ENCODE results near the gene CDO1.
"Not testable (repeated sequence)": the region's sequence is repeated elsewhere in the genome, so short reads cannot be mapped to it uniquely, and the experiment has no call there.

Gene CDO1

GRCh38 chr5:115831163-115831768 is 14.8 kb upstream of the CDO1 start:
- no peak for DNase-seq (ENCODE audit: low read depth in 2 of 3, low spot score in 2 of 3)

- no peak for DNase-seq (ENCODE audit: low read depth in 2 of 3, low spot score in 2 of 3)
Observed at GRCh38 chr5:115829913-115830312, 13.5 kb upstream of the CDO1 start.

DNA sequence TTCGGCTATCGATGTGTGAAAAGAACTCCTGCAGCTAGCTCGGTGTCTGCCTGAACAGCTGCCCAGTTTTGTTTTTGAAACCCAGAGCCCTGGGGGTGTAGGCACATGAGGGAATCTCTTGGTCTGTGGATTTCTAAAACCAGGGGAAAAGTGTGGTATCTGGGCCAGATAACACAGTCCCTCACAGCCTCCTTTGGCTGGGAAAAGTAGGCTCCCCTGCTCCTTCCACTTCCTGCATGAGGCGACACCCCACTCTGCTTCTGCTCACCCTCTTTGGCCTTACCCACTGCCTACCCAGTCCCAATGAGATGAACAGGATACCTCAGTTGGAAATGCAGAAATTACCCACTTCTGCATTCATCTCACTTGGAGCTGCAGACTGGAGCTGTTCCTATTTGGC is 9.5 kb upstream of the CDO1 start:
- no peak for DNase-seq (ENCODE audit: low read depth in 2 of 3, low spot score in 2 of 3)

DNA sequence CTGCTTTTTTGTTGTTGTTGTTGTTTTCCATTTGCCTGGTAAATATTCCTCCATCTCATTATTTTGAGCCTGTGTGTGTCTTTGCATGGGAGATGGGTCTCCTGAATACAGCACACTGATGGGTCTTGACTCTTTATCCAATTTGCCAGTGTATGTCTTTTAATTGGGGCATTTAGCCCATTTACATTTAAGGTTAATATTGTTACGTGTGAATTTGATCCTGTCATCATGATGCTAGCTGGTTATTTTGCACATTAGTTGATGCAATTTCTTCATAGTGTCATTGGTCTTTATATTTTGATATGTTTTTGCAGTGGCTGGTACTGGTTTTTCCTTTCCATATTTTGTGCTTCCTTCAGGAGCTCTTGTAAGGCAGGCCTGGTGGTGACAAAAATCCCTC is 8.5 kb upstream of the CDO1 start:
- DNase-seq (ENCODE audit: low read depth in 2 of 3, low spot score in 2 of 3), result not testable (repeated sequence)

DNA sequence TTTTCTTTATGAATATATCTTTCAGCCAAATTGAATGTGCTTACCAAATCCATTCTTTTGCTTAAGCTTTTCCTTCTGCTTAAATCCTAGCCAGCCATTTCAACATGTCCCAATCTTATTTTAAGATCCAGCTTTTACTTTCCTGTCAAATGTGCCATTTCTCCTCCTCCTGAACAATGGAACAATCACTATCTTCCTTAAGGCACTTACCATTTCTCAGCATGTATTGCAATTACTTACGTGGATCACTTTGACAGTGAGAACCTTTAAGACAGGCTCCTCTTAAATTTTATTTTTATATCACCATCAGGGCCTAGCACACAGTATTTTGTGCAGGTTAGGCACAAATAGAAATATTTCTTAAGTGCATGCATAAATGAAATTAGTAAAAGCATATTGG is 4.4 kb upstream of the CDO1 start:
- no peak for DNase-seq (ENCODE audit: low read depth in 2 of 3, low spot score in 2 of 3)

DNA sequence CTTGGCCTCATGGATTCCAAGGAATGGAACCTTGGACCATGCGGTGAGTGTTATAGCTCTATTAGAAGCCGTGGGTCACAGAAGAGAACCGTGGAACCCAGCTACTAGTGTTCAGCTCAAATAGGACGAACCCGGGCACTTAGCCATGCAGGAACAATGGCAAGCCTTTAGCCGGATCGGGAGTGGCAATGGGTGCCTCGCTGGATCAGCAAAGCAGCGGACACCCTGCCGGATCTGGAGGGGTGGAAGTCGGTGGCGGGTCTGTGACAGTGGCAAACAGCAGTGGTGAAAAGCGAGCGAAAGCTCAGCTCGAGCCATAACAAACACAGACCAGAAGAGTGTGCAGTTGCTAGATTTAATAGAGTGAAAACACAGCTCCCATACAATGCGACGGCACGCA is 2.4 kb upstream of the CDO1 start:
- DNase-seq (ENCODE audit: low read depth in 2 of 3, low spot score in 2 of 3), result no peak

DNA sequence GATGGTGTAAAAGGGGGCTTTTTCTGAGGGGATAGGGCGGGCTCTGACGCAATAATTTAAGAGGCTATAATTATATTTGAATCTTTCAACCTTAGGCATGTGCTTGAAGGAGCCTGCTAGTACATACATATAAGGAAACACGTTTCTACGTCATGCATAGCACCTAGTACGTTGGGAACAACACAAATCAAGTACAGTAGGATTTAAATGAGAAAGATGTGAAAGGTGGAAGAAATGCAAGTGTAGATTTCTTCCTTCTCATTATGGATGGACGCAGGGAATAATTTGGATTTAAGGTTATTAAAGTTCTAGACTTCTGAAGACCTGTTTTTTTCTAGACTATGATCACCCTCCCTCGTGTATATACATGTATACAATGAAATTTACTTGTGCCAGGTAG is 927 bp upstream of the CDO1 start:
- no peak for DNase-seq (ENCODE audit: low read depth in 2 of 3, low spot score in 2 of 3)

DNA sequence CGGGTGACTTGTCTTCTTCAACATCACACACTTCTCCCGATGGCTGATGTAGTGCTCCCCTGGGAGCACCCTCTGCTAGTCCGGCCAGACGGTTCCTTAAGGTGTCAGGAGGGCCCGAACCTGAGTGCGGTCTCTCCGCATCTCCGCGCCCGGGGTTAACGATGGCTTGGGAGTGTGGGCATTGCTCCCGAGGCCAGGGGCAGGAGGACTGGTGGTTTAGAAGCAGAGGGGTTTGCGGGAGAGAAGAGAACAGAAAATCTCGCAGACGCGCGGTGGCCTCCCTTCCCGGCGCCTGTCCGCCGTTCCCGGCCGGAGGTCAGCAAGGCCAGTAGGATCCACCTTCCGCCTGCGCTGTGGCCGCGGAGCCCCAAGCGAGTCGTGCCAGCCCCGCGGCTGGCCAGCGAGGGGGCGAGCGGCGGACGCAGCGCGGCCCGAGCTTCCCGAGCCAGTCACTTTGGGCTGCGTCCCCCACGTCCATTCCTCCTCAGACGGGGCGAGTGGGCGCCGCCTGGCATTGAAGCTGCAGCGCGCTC is 700 bp downstream of the CDO1 start:
- no peak for DNase-seq (ENCODE audit: low read depth in 2 of 3, low spot score in 2 of 3)

- DNase-seq (ENCODE audit: low read depth in 2 of 3, low spot score in 2 of 3), result no peak
Observed at GRCh38 chr5:115815006-115815692, 1.3 kb downstream of the CDO1 start.

DNA sequence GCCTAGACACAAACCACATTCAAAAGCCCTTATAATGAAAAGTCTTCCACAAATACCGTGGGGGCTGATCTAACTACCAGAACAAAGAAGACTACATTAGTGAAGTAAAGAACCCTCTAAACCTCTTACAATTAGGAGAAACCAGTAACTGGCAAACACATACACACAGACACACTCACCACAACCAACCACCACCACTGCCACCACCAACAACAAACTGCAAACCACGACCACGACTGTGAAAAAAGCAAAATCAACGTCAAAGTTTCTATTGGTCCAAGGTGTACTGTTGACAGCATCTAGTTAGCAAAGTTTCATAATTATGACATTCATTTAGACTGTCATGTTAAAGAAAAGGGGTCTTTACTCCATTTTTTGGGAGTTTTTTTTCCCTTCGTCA is 2.7 kb downstream of the CDO1 start:
- no peak for DNase-seq (ENCODE audit: low read depth in 2 of 3, low spot score in 2 of 3)

GRCh38 chr5:115812372-115812771 is 4.1 kb downstream of the CDO1 start:
- no peak for DNase-seq (ENCODE audit: low read depth in 2 of 3, low spot score in 2 of 3)

GRCh38 chr5:115811406-115811805 is 5.1 kb downstream of the CDO1 start:
- DNase-seq (ENCODE audit: low read depth in 2 of 3, low spot score in 2 of 3), result no peak

DNA sequence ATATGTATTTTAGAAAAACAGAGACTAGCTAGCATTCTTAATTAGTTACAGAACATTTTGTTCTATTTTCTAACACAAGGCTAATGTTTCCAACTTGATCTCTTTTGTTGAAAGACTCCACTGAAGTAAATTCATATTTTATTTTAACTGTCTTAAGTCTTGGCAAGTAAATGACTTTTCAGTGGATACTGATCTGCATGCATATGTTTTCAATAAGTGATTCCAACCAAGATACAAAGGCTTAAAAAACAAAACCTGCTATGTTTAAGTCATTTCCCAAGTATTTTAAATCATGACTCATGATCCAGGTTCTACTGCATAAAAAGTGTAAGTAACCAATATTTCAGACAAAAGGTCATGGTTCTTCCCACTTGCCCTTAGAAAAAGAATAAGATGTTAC is 5.7 kb downstream of the CDO1 start:
- no peak for DNase-seq (ENCODE audit: low read depth in 2 of 3, low spot score in 2 of 3)

DNA sequence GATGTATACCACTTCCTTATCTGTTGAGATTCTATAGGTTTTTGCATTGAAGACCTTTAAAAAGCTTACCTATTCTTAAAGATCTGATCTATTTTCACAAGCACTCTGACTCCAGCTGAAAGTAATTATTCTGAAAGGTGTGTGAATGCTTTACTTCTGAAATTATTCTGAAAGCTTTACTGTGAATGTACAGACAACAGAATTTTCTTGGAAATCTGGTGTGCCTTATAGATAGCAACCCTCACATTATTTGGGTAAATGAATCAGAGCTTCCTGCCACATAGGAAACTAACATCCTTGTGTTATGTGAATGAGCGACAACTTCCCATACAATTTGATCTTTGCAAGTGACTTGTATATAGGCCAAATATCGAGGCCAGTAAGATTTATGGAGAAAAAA is 6.5 kb downstream of the CDO1 start:
- no peak for DNase-seq (ENCODE audit: low read depth in 2 of 3, low spot score in 2 of 3)

GRCh38 chr5:115808066-115808465 is 8.4 kb downstream of the CDO1 start:
- not testable (repeated sequence) for DNase-seq (ENCODE audit: low read depth in 2 of 3, low spot score in 2 of 3)

- no peak for DNase-seq (ENCODE audit: low read depth in 2 of 3, low spot score in 2 of 3)
Observed at GRCh38 chr5:115807654-115808052, 8.8 kb downstream of the CDO1 start.

GRCh38 chr5:115806986-115807653 is 9.3 kb downstream of the CDO1 start:
- no peak for DNase-seq (ENCODE audit: low read depth in 2 of 3, low spot score in 2 of 3)

- no peak for DNase-seq (ENCODE audit: low read depth in 2 of 3, low spot score in 2 of 3)
Observed at GRCh38 chr5:115801984-115802383, 14.5 kb downstream of the CDO1 start.

GRCh38 chr5:115801152-115801551 is 15.3 kb downstream of the CDO1 start:
- DNase-seq (ENCODE audit: low read depth in 2 of 3, low spot score in 2 of 3), result no peak

GRCh38 chr5:115800108-115800507 is 16.4 kb downstream of the CDO1 start:
- DNase-seq (ENCODE audit: low read depth in 2 of 3, low spot score in 2 of 3), result no peak

DNA sequence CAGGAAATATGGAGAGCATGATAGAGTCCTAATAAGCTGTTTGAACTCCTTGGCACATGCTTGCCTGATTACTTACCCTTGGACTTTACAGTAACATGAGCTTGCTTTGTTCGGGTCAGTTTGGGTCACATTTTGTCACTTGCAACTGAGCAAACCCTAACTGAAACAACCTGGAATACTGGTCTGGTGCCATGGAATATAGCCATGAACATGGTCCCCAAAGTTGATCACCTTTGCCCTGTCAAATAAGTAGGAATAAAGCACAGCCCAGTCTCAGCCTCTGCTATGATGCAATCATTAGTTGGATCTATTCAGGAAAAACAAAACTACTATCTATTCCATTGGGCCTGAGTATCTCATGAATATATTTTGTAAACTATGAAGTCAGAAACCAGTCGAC is 18.2 kb downstream of the CDO1 start:
- DNase-seq (ENCODE audit: low read depth in 2 of 3, low spot score in 2 of 3), result no peak

DNA sequence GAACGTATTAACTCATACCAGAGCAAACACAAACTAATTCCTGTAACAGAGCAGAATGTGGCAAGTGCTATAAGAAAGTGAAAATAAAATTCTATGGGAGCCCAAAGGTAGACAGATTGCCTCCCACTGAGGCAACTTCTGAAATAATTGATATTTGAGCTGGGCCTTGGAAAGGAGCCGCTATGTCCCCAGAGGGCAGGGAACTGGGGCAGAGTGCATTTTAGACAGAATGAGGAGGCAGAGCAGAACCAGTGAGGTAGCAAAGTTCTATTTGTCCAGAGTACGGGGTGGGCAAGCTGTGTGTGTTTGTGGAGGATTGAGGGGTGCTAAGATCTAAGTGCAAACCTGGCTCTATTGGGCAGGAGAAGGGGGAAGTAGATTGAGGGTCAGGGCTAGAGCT is 19.8 kb downstream of the CDO1 start:
- no peak for DNase-seq (ENCODE audit: low read depth in 2 of 3, low spot score in 2 of 3)
